Nephron (organoid): ENCODE data around the gene KCNH3.
A peak's percentile ranks its signal among the peaks of the same experiment; 100 is the strongest.

Experiments used
- H3K27ac Mint-ChIP-seq, 3 experiments: 2 replicates each; pipeline ENCODE4 v1.8.0; 2020; ENCODE audit warnings: mixed read lengths in 3 of 3, mild to moderate bottlenecking in 2 of 3, moderate library complexity in 1 of 3
- H3K27me3 Mint-ChIP-seq: 2 replicates; pipeline ENCODE4 v1.8.0; 2021; ENCODE audit warnings: low read depth, mild to moderate bottlenecking, moderate library complexity, mixed read lengths
- H3K36me3 Mint-ChIP-seq: 2 replicates; pipeline ENCODE4 v1.8.0; 2020; ENCODE audit warnings: low read depth, mixed read lengths
- H3K4me1 Mint-ChIP-seq: 2 replicates; pipeline ENCODE4 v1.8.0; 2020; ENCODE audit warnings: mixed read lengths
- H3K4me3 Mint-ChIP-seq, 3 experiments: 2 replicates each; pipeline ENCODE4 v1.8.0; 2020; ENCODE audit warnings: mild to moderate bottlenecking in 3 of 3, mixed read lengths in 3 of 3, moderate library complexity in 2 of 3
- H3K9me3 Mint-ChIP-seq: 2 replicates; pipeline ENCODE4 v1.8.0; 2020; ENCODE audit warnings: mixed read lengths
- CTCF ChIP-seq, 3 experiments: fragments of 200-600 bp; sonication (generic); IDR thresholded peaks; one replicate each; pipeline ENCODE4 v1.5.0; 2021; ENCODE audit warnings: antibody characterized with exemption in 3 of 3; ENCODE audit not compliant: unreplicated experiment in 3 of 3

The KCNH3 gene

GRCh38 chr12:49536526-49537071 is 2.2 kb upstream of the KCNH3 start:
- no peak overlapping the region for H3K27ac Mint-ChIP-seq
- H3K4me1 Mint-ChIP-seq = peaks cover 24% of the 10 kb centered on the region
- TF ChIP-seq CTCF (IDR thresholded peaks at IDR 0.05; ENCODE audit: unreplicated experiment in 3 of 3) = no peak
- peak overlapping the region; percentile 58 to 81 (median 80) for H3K4me3 Mint-ChIP-seq
- H3K36me3 Mint-ChIP-seq = no peaks in the 10 kb centered on the region
- H3K9me3 Mint-ChIP-seq = no peaks in the 10 kb centered on the region
- peaks cover 64% of the 10 kb centered on the region for H3K27me3 Mint-ChIP-seq

DNA sequence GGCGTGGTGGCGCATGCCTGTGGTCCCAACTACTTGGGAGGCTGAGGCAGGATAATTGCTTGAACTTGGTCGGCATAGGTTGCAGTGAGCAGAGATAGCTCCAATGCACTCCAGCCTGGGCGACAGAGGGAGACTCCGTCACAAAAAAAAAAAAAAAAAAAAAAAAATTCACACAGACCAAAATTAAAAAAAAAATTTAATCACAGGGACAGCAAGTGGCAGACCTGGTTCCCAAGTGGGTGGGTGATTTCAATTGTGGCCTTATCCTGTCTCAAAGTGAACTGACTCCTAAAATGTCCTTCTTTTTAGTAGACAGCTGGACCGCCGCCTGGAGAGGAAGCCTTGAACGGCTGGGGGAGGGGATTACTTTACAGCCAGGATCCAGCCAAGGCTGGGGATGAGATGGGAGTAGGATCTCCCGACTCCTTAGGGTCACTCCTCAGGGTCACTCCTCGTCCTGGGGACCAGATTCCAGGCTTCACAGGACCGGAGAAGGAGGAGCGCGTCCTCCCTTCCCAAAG is 1.5 kb upstream of the KCNH3 start:
- Mint-ChIP-seq H3K9me3 (no peaks in the 10 kb centered on the region), H3K36me3 (no peaks in the 10 kb centered on the region), H3K4me1 (peaks cover 24% of the 10 kb centered on the region), H3K27ac (no peak overlapping the region), H3K4me3 (peak overlapping the region; percentile 80 to 82 (median 81)), H3K27me3 (peaks cover 71% of the 10 kb centered on the region)
- TF ChIP-seq CTCF (IDR thresholded peaks at IDR 0.05; ENCODE audit: unreplicated experiment in 3 of 3) = no peak

DNA sequence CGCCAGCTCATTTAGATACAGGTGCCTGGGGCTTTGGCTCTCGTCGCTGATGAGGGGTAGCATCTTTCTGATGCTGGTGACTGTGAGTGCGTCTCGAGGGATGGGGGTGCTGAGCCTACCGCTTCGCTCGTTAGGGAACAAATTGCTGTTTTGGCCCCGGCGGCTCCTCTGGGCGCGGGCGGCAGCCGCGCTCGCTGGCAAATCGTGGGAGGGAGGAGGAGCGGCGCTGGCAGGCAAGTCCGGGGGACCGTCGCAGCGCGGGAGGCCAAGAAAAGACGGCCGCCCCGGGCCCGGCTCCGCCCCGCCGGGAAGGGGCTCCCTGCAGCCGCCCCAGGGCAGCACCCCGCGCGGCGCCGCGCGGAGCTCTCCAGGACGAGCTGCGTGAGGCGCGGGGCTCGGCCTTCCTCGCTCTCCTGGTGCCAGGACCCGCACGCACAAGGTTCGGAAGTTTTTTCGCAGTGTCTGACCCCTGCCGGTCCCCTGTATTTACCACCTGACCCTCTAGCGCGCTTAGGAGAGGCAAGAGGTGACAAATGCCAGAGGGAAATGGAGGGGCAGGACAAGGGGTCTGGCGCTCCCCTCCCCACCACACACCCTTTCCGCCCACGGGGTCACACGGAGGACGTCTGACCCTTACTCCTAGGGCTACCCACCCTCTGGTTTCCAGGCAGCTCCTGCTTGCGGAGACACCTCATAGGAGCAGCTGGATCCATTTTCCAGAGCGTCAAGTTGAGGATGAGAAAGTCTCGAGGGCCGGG is 899 bp upstream of the KCNH3 start:
- H3K4me1 Mint-ChIP-seq = peaks cover 24% of the 10 kb centered on the region
- no peak for TF ChIP-seq CTCF (IDR thresholded peaks at IDR 0.05; ENCODE audit: unreplicated experiment in 3 of 3)
- H3K36me3 Mint-ChIP-seq = no peaks in the 10 kb centered on the region
- no peaks in the 10 kb centered on the region for H3K9me3 Mint-ChIP-seq
- no peak overlapping the region for H3K27ac Mint-ChIP-seq
- peaks cover 77% of the 10 kb centered on the region for H3K27me3 Mint-ChIP-seq
- H3K4me3 Mint-ChIP-seq = peak overlapping the region; percentile 80 to 82 (median 81)

- Mint-ChIP-seq H3K4me3 (peak overlapping the region; percentile 67 to 77 (median 68)), H3K9me3 (no peaks in the 10 kb centered on the region), H3K27me3 (peaks cover 92% of the 10 kb centered on the region), H3K36me3 (no peaks in the 10 kb centered on the region), H3K27ac (no peak overlapping the region), H3K4me1 (peaks cover 24% of the 10 kb centered on the region)
- no peak for TF ChIP-seq CTCF (IDR thresholded peaks at IDR 0.05; ENCODE audit: unreplicated experiment in 3 of 3)
Observed at GRCh38 chr12:49539406-49540228, 787 bp downstream of the KCNH3 start.

- Mint-ChIP-seq H3K27ac (peak overlapping the region in 1 of 3 experiments; percentile 27), H3K27me3 (peaks cover 92% of the 10 kb centered on the region), H3K4me3 (peak overlapping the region; percentile 67 to 77 (median 68)), H3K4me1 (peaks cover 16% of the 10 kb centered on the region), H3K36me3 (no peaks in the 10 kb centered on the region), H3K9me3 (no peaks in the 10 kb centered on the region)
- no peak for TF ChIP-seq CTCF (IDR thresholded peaks at IDR 0.05; ENCODE audit: unreplicated experiment in 3 of 3)
Observed at GRCh38 chr12:49540229-49541139, 1.7 kb downstream of the KCNH3 start.
